Transverse colon (tissue), 4 donors: Measurements from ENCODE around the gene C2CD4D. TPM values are rescaled to one million over a fixed set of nuclear protein-coding genes. Genes with fewer than 3 reads are reported as not detected.
A peak's percentile ranks its signal among the peaks of the same experiment; 100 is the strongest.
"Not testable (repeated sequence)": the region's sequence is repeated elsewhere in the genome, so short reads cannot be mapped to it uniquely, and the experiment has no call there.

Experiments used
- DNase-seq: peaks from one replicate; pipeline ENCODE4 v3.0.0-alpha.2; 2019
- H3K27ac ChIP-seq, 4 donors: fragments of 200-600 bp; sonication (generic); 2 replicates each; pipeline ENCODE4 v1.5.1; 2016 to 2018; ENCODE audit warnings: inconsistent platforms in 4 of 4
- H3K27me3 ChIP-seq: fragments of 200-600 bp; sonication (generic); 2 replicates; pipeline ENCODE4 v1.5.1; 2017; ENCODE audit warnings: inconsistent platforms
- H3K36me3 ChIP-seq, 4 donors: fragments of 200-600 bp; sonication (generic); 2 replicates each; pipeline ENCODE4 v1.5.1; 2017 to 2019; ENCODE audit warnings: inconsistent platforms in 4 of 4
- H3K4me1 ChIP-seq, 4 donors: fragments of 200-600 bp; sonication (generic); 2 replicates each; pipeline ENCODE4 v1.5.1; 2017 to 2020; ENCODE audit warnings: inconsistent platforms in 4 of 4
- H3K4me3 ChIP-seq, 4 donors: fragments of 200-600 bp; sonication (generic); 1 replicate in 1 of 4; 2 replicates in 3 of 4; pipeline versions ENCODE4 v1.5.1 to v1.6.1; 2017 to 2019; ENCODE audit warnings: inconsistent platforms in 4 of 4
- H3K9me3 ChIP-seq, 2 donors: fragments of 200-600 bp; sonication (generic); 2 replicates each; pipeline ENCODE4 v1.5.1; 2017 to 2019; ENCODE audit warnings: inconsistent platforms in 2 of 2
- CTCF ChIP-seq, 5 experiments: fragments of 200-600 bp in 3 of 5; fragments of 450-650 bp in 2 of 5; sonication (generic) in 3 of 5; IDR thresholded peaks; 1 replicate in 2 of 5; 2 replicates in 3 of 5; pipeline ENCODE4 v1.5.1; 2016 to 2017; ENCODE audit warnings: antibody characterized with exemption in 5 of 5, inconsistent platforms in 3 of 5, mild to moderate bottlenecking in 2 of 5, moderate library complexity in 1 of 5
- EP300 ChIP-seq: sonication (generic); formaldehyde crosslinking; IDR thresholded peaks from one replicate; pipeline ENCODE4 v1.6.1; 2017; ENCODE audit warnings: antibody characterized with exemption, low read depth
- POLR2A ChIP-seq: fragments of 450-650 bp; IDR thresholded peaks from one replicate; pipeline ENCODE4 v1.6.1; 2016; ENCODE audit warnings: antibody characterized with exemption, mild to moderate bottlenecking, moderate library complexity
- POLR2AphosphoS5 ChIP-seq, 3 donors: sonication (generic); formaldehyde crosslinking; IDR thresholded peaks; one replicate each; pipeline ENCODE4 v1.6.1; 2016; ENCODE audit warnings: antibody characterized with exemption in 3 of 3
- WGBS, 2 donors: methylation state at CpG; one replicate each; pipeline ENCODE4 v1.1.5; 2018; ENCODE audit warnings: low coverage in 1 of 2; 5-methylcytosine and 5-hydroxymethylcytosine counted together
- in situ Hi-C, 4 donors: fragments of 200-750 bp; cut with MboI; loops; one replicate each; pipeline versions ENCODE4 v1.15.0 to v1.15.1; 2017; ENCODE audit warnings: low sequenced_read_pairs in 3 of 4, low pct_ligation_motif_present in 1 of 4, low pct_unique_long_range_greater_than_20kb in 1 of 4
- intact Hi-C: fragments of 100-400 bp; cut with DNase I; formaldehyde crosslinking; loops from one replicate; pipeline ENCODE4 v1.15.1; 2023; ENCODE audit warnings: low total_unique reads
- total RNA-seq, 4 donors: library from RNA; depleted of rRNA; stranded (reverse); fragments of >200 nt; gene quantifications; one replicate each; pipeline ENCODE4 v1.1.0, GENCODE V29; 2016

C2CD4D gene
- total RNA-seq, 4 donors from 2014 or later = not detected

DNA sequence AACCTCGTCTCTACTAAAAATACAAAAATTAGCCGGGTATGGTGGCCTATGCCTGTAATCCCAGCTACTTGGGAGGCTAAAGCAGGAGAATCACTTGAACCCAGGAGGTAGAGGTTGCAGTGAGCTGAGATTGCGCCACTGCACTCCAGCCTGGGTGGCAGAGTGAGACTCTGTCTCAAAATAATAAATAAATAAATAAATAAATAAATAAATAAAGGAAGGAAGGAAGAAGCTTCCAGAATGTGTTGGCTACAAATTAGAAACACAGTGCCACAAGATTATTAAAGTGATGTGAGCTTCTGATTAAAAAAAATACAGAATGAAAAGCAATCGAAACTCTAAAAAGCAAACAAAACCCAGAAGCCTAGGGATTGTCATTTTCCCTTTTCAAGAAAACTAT, 44.3 kb upstream of the C2CD4D start:
- H3K9me3 ChIP-seq, H3K36me3 ChIP-seq, H3K4me3 ChIP-seq, H3K27ac ChIP-seq, DNase-seq, intact Hi-C loops, in situ Hi-C loops, H3K27me3 ChIP-seq, H3K4me1 ChIP-seq: not testable (repeated sequence)
- WGBS, 2 donors = 89 to 97% methylated on average over 4 of the region's 4 CpGs

GRCh38 chr1:151882918-151883317, 43.3 kb upstream of the C2CD4D start:
- in situ Hi-C loops, DNase-seq, H3K27me3 ChIP-seq, H3K27ac ChIP-seq, H3K9me3 ChIP-seq, H3K4me3 ChIP-seq, H3K36me3 ChIP-seq, H3K4me1 ChIP-seq, intact Hi-C loops: not testable (repeated sequence)
- WGBS, 2 donors = 86 to 87% methylated on average over 3 to 5 of the region's 5 CpGs

- Histone ChIP-seq H3K9me3 (no peaks in the 10 kb centered on the region), H3K27me3 (no peaks in the 10 kb centered on the region), H3K27ac (no peak overlapping the region), H3K36me3 (no peaks in the 10 kb centered on the region), H3K4me1 (no peaks in the 10 kb centered on the region), H3K4me3 (no peak overlapping the region)
- intact Hi-C loops (no loop called here), in situ Hi-C loops (no loop called here)
- 90 to 97% methylated on average over 2 of the region's 2 CpGs for WGBS, 2 donors
- no peak for DNase-seq
- TF ChIP-seq POLR2A = no peak
These were observed 42.8 kb upstream of the C2CD4D start for GRCh38 chr1:151882466-151882865.

GRCh38 chr1:151881479-151881878, 41.9 kb upstream of the C2CD4D start:
- H3K4me3 ChIP-seq = no peak overlapping the region
- in situ Hi-C loops = no loop called here
- no peaks in the 10 kb centered on the region for H3K36me3 ChIP-seq
- H3K27me3 ChIP-seq = no peaks in the 10 kb centered on the region
- no peak overlapping the region for H3K27ac ChIP-seq
- 22 to 40% methylated on average over 2 of the region's 2 CpGs for WGBS, 2 donors
- no peaks in the 10 kb centered on the region for H3K9me3 ChIP-seq
- intact Hi-C loops = no loop called here
- TF ChIP-seq POLR2A (no peak), CTCF (IDR thresholded peaks at IDR 0.05) (peak in 1 of 5 experiments; percentile 5)
- no peak for DNase-seq
- no peaks in the 10 kb centered on the region for H3K4me1 ChIP-seq

GRCh38 chr1:151875419-151876097, 35.9 kb upstream of the C2CD4D start:
- no peak for DNase-seq
- H3K27me3 ChIP-seq = no peaks in the 10 kb centered on the region
- in situ Hi-C loops (no loop called here), intact Hi-C loops (no loop called here)
- H3K4me1 ChIP-seq = no peaks in the 10 kb centered on the region
- TF ChIP-seq POLR2AphosphoS5 (IDR thresholded peaks at IDR 0.05) = no peak
- TF ChIP-seq CTCF (IDR thresholded peaks at IDR 0.05) = no peak
- no peak for TF ChIP-seq POLR2A
- TF ChIP-seq EP300 = no peak
- no peak overlapping the region for H3K4me3 ChIP-seq
- no peaks in the 10 kb centered on the region for H3K36me3 ChIP-seq
- WGBS, 2 donors = 79 to 83% methylated on average over 1 of the region's 1 CpG
- no peaks in the 10 kb centered on the region for H3K9me3 ChIP-seq
- no peak overlapping the region for H3K27ac ChIP-seq

DNA sequence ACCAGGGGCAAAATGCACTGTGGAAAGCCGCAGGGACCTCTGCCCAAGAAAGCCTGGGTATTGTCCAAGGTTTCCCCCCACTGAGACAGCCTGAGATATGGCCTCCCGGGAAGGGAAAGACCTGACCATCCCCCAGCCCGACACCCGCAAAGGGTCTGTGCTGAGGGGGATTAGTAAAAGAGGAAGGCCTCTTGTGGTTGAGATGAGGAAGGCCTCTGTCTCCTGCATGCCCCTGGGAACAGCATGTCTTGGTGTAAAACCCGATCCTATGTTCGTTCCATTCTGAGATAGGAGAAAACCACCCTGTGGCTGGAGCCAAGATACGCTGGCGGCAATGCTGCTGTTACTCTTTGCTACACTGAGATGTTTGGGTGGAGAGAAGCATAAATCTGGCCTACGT, 33.2 kb upstream of the C2CD4D start:
- intact Hi-C loops = not testable (repeated sequence)
- WGBS, 2 donors = 76% methylated on average over 9 of the region's 9 CpGs; no CpG with 5 or more reads in 1 of the 2 donors

More for the DNA sequence above, 33.2 kb upstream of the C2CD4D start:
- H3K36me3 ChIP-seq, H3K4me1 ChIP-seq, H3K4me3 ChIP-seq, DNase-seq, in situ Hi-C loops, H3K9me3 ChIP-seq, H3K27me3 ChIP-seq, H3K27ac ChIP-seq: not testable (repeated sequence)
